ENCODE measurements around the gene OR8A1. TPM values are rescaled to one million over a fixed set of nuclear protein-coding genes. Genes with fewer than 3 reads are reported as not detected.

Gene OR8A1
- total RNA-seq, result not detected

- no peaks in the 10 kb centered on the region for H3K36me3 Mint-ChIP-seq (ENCODE audit: low read depth)
- no peaks in the 10 kb centered on the region for H3K4me1 Mint-ChIP-seq
- CTCF ChIA-PET, result interaction anchor here (0.9 kb wide), 1 partner anchor 164 kb away, joined by 3 read pairs; no protein-coding TSS in a partner anchor
- POLR2A ChIA-PET, result no interaction called here
- DNase-seq (no peak), ATAC-seq (no peak)
- peaks cover 24% of the 10 kb centered on the region for H3K27me3 Mint-ChIP-seq
- H3K27ac Mint-ChIP-seq, result no peak within 1 kb of the TSS
- H3K9me3 Mint-ChIP-seq (ENCODE audit: low read depth), result no peaks in the 10 kb centered on the region
- intact Hi-C loops (cut with DNase I, micrococcal nuclease), result no loop called here
- H3K4me3 Mint-ChIP-seq, result no peak within 1 kb of the TSS
Observed at GRCh38 chr11:124569697-124570096, at the start of gene OR8A1. Gene OR8A1 (plus strand): TSS chr11:124569997. CDS start chr11:124570120, 123 bp downstream.

- Mint-ChIP-seq H3K36me3 (ENCODE audit: low read depth) (no peaks in the 10 kb centered on the region), H3K9me3 (ENCODE audit: low read depth) (no peaks in the 10 kb centered on the region), H3K27me3 (peaks cover 8% of the 10 kb centered on the region), H3K4me3 (no peak overlapping the region), H3K27ac (no peak overlapping the region), H3K4me1 (no peaks in the 10 kb centered on the region)
- POLR2A ChIA-PET, result interaction anchor here (0.7 kb wide), 1 partner anchor 95 kb away, joined by 3 read pairs; no protein-coding TSS in a partner anchor
- CTCF ChIA-PET, result interaction anchor here (0.7 kb wide), 1 partner anchor 174 kb away, joined by 3 read pairs; no protein-coding TSS in a partner anchor
- ATAC-seq (no peak), DNase-seq (no peak)
- intact Hi-C loops (cut with DNase I, micrococcal nuclease), result no loop called here
Observed at GRCh38 chr11:124520550-124520854, 49.3 kb upstream of the OR8A1 start.

- H3K36me3 Mint-ChIP-seq (ENCODE audit: low read depth), result no peaks in the 10 kb centered on the region
- no peak overlapping the region for H3K27ac Mint-ChIP-seq
- peaks cover 38% of the 10 kb centered on the region for H3K27me3 Mint-ChIP-seq
- no peak overlapping the region for H3K4me3 Mint-ChIP-seq
- ChIA-PET CTCF (no interaction called here), POLR2A (no interaction called here)
- DNase-seq (no peak), ATAC-seq (no peak)
- H3K4me1 Mint-ChIP-seq, result no peaks in the 10 kb centered on the region
- intact Hi-C loops (cut with DNase I, micrococcal nuclease), result no loop called here
- peaks cover 4% of the 10 kb centered on the region for H3K9me3 Mint-ChIP-seq (ENCODE audit: low read depth)
Observed at GRCh38 chr11:124533626-124534025, 36.2 kb upstream of the OR8A1 start.

- POLR2A ChIA-PET, result no interaction called here
Observed at GRCh38 chr11:124534051-124534450, 35.7 kb upstream of the OR8A1 start.

GRCh38 chr11:124535552-124536232, 34.1 kb upstream of the OR8A1 start:
- no peaks in the 10 kb centered on the region for H3K4me1 Mint-ChIP-seq
- ChIA-PET POLR2A (no interaction called here), CTCF (no interaction called here)
- ATAC-seq (no peak), DNase-seq (no peak)
- H3K4me3 Mint-ChIP-seq, result no peak overlapping the region
- no peaks in the 10 kb centered on the region for H3K9me3 Mint-ChIP-seq (ENCODE audit: low read depth)
- H3K27ac Mint-ChIP-seq, result no peak overlapping the region
- H3K27me3 Mint-ChIP-seq, result peaks cover 34% of the 10 kb centered on the region
- intact Hi-C loops (cut with DNase I, micrococcal nuclease), result no loop called here
- no peaks in the 10 kb centered on the region for H3K36me3 Mint-ChIP-seq (ENCODE audit: low read depth)

More at GRCh38 chr11:124534051-124534450, 35.7 kb upstream of the OR8A1 start:
- Mint-ChIP-seq H3K27ac (no peak overlapping the region), H3K9me3 (ENCODE audit: low read depth) (peaks cover 2% of the 10 kb centered on the region), H3K4me3 (no peak overlapping the region), H3K4me1 (no peaks in the 10 kb centered on the region), H3K36me3 (ENCODE audit: low read depth) (no peaks in the 10 kb centered on the region), H3K27me3 (peaks cover 37% of the 10 kb centered on the region)
- DNase-seq (no peak), ATAC-seq (no peak)
- intact Hi-C loops (cut with DNase I, micrococcal nuclease), result no loop called here
- CTCF ChIA-PET, result no interaction called here

- Mint-ChIP-seq H3K36me3 (ENCODE audit: low read depth) (no peaks in the 10 kb centered on the region), H3K4me1 (no peaks in the 10 kb centered on the region), H3K27me3 (peaks cover 38% of the 10 kb centered on the region), H3K9me3 (ENCODE audit: low read depth) (no peaks in the 10 kb centered on the region), H3K4me3 (no peak overlapping the region), H3K27ac (no peak overlapping the region)
- ChIA-PET CTCF (no interaction called here), POLR2A (no interaction called here)
- intact Hi-C loops (cut with DNase I, micrococcal nuclease), result no loop called here
- DNase-seq, result no peak
- no peak for ATAC-seq
Observed at GRCh38 chr11:124536520-124536919, 33.3 kb upstream of the OR8A1 start.

GRCh38 chr11:124538019-124538418, 31.8 kb upstream of the OR8A1 start:
- ChIA-PET POLR2A (no interaction called here), CTCF (no interaction called here)
- no peak for ATAC-seq
- Mint-ChIP-seq H3K27me3 (peaks cover 37% of the 10 kb centered on the region), H3K9me3 (ENCODE audit: low read depth) (no peaks in the 10 kb centered on the region), H3K4me3 (no peak overlapping the region), H3K36me3 (ENCODE audit: low read depth) (no peaks in the 10 kb centered on the region), H3K4me1 (no peaks in the 10 kb centered on the region), H3K27ac (no peak overlapping the region)
- intact Hi-C loops (cut with DNase I, micrococcal nuclease), result no loop called here
- DNase-seq, result no peak

- ATAC-seq (no peak), DNase-seq (no peak)
- no peaks in the 10 kb centered on the region for H3K9me3 Mint-ChIP-seq (ENCODE audit: low read depth)
- CTCF ChIA-PET, result interaction anchor here (1.0 kb wide), 1 partner anchor 10 kb away, joined by 3 read pairs; no protein-coding TSS in a partner anchor
- H3K27ac Mint-ChIP-seq, result no peak overlapping the region
- H3K4me1 Mint-ChIP-seq, result no peaks in the 10 kb centered on the region
- H3K36me3 Mint-ChIP-seq (ENCODE audit: low read depth), result no peaks in the 10 kb centered on the region
- peaks cover 30% of the 10 kb centered on the region for H3K27me3 Mint-ChIP-seq
- POLR2A ChIA-PET, result no interaction called here
- intact Hi-C loops (cut with DNase I, micrococcal nuclease), result no loop called here
- H3K4me3 Mint-ChIP-seq, result no peak overlapping the region
Observed at GRCh38 chr11:124541204-124541603, 28.6 kb upstream of the OR8A1 start.

GRCh38 chr11:124543145-124543544, 26.7 kb upstream of the OR8A1 start:
- Mint-ChIP-seq H3K27me3 (peaks cover 22% of the 10 kb centered on the region), H3K9me3 (ENCODE audit: low read depth) (no peaks in the 10 kb centered on the region), H3K4me3 (no peak overlapping the region), H3K36me3 (ENCODE audit: low read depth) (no peaks in the 10 kb centered on the region), H3K4me1 (no peaks in the 10 kb centered on the region), H3K27ac (no peak overlapping the region)
- no peak for DNase-seq
- intact Hi-C loops (cut with DNase I, micrococcal nuclease), result no loop called here
- POLR2A ChIA-PET, result no interaction called here
- CTCF ChIA-PET, result no interaction called here
- ATAC-seq, result no peak

GRCh38 chr11:124543554-124543953, 26.2 kb upstream of the OR8A1 start, which contains the start of gene OR8B12:
Gene OR8B12 (minus strand): TSS chr11:124543654. CDS start chr11:124543654, 0 bp downstream.
- H3K27ac Mint-ChIP-seq, result no peak within 1 kb of the TSS
- ChIA-PET CTCF (interaction anchor here (1.0 kb wide), 1 partner anchor 127 kb away, joined by 4 read pairs; no protein-coding TSS in a partner anchor), POLR2A (no interaction called here)
- H3K4me1 Mint-ChIP-seq, result no peaks in the 10 kb centered on the region
- intact Hi-C loops (cut with DNase I, micrococcal nuclease), result no loop called here
- H3K36me3 Mint-ChIP-seq (ENCODE audit: low read depth), result no peaks in the 10 kb centered on the region
- H3K9me3 Mint-ChIP-seq (ENCODE audit: low read depth), result no peaks in the 10 kb centered on the region
- DNase-seq (no peak), ATAC-seq (no peak)
- peaks cover 21% of the 10 kb centered on the region for H3K27me3 Mint-ChIP-seq
- H3K4me3 Mint-ChIP-seq, result no peak within 1 kb of the TSS

GRCh38 chr11:124551189-124551588, 18.6 kb upstream of the OR8A1 start:
- ATAC-seq (no peak), DNase-seq (no peak)
- CTCF ChIA-PET, result interaction anchor here (0.9 kb wide), 1 partner anchor 10 kb away, joined by 3 read pairs; no protein-coding TSS in a partner anchor
- Mint-ChIP-seq H3K9me3 (ENCODE audit: low read depth) (no peaks in the 10 kb centered on the region), H3K36me3 (ENCODE audit: low read depth) (no peaks in the 10 kb centered on the region), H3K4me3 (no peak overlapping the region), H3K27ac (no peak overlapping the region), H3K4me1 (no peaks in the 10 kb centered on the region), H3K27me3 (peaks cover 6% of the 10 kb centered on the region)
- intact Hi-C loops (cut with DNase I, micrococcal nuclease), result no loop called here
- POLR2A ChIA-PET, result no interaction called here

- Mint-ChIP-seq H3K27me3 (peaks cover 10% of the 10 kb centered on the region), H3K36me3 (ENCODE audit: low read depth) (no peaks in the 10 kb centered on the region), H3K9me3 (ENCODE audit: low read depth) (no peaks in the 10 kb centered on the region), H3K4me3 (no peak overlapping the region), H3K4me1 (no peaks in the 10 kb centered on the region), H3K27ac (no peak overlapping the region)
- ChIA-PET POLR2A (no interaction called here), CTCF (no interaction called here)
- no peak for ATAC-seq
- no peak for DNase-seq
- intact Hi-C loops (cut with DNase I, micrococcal nuclease), result no loop called here
Observed at GRCh38 chr11:124551987-124552386, 17.8 kb upstream of the OR8A1 start.

All from activated CD4-positive, alpha-beta T cell treated with anti-CD3 and anti-CD28 coated beads for 36 hours (primary cell).